CD4-positive, alpha-beta T cell treated with Interleukin-12 subunit alpha and Interleukin-12 subunit beta, for 1 hour (primary cell): ENCODE data around the gene COMMD10.

Source experiments
- DNase-seq: peaks from one replicate; pipeline ENCODE4 v3.0.0-alpha.2; 2020

COMMD10 gene

GRCh38 chr5:116297296-116297814 is 212.5 kb downstream of the COMMD10 start:
- DNase-seq: no peak

GRCh38 chr5:116299746-116300640 is 215.2 kb downstream of the COMMD10 start:
- DNase-seq: no peak

- no peak for DNase-seq
Observed at GRCh38 chr5:116301110-116301509, 216.3 kb downstream of the COMMD10 start.

GRCh38 chr5:116303340-116303739 is 218.5 kb downstream of the COMMD10 start:
- no peak for DNase-seq

- DNase-seq: no peak
Observed at GRCh38 chr5:116303810-116304209, 219.0 kb downstream of the COMMD10 start.

GRCh38 chr5:116305899-116306298 is 221.1 kb downstream of the COMMD10 start:
- DNase-seq: no peak

GRCh38 chr5:116306846-116307245 is 222.0 kb downstream of the COMMD10 start:
- DNase-seq: no peak

GRCh38 chr5:116308391-116308790 is 223.6 kb downstream of the COMMD10 start:
- no peak for DNase-seq

- no peak for DNase-seq
Observed at GRCh38 chr5:116313366-116313765, 228.5 kb downstream of the COMMD10 start.

- DNase-seq: no peak
Observed at GRCh38 chr5:116315531-116315930, 230.7 kb downstream of the COMMD10 start.

GRCh38 chr5:116318091-116318854 is 233.4 kb downstream of the COMMD10 start:
- DNase-seq: no peak

GRCh38 chr5:116320486-116320885 is 235.7 kb downstream of the COMMD10 start:
- no peak for DNase-seq

GRCh38 chr5:116329503-116329902 is 244.7 kb downstream of the COMMD10 start:
- no peak for DNase-seq

- DNase-seq: no peak
Observed at GRCh38 chr5:116340799-116341198, 256.0 kb downstream of the COMMD10 start.
